ENCODE measurements around the gene IL2RA. TPM values are rescaled to one million over a fixed set of nuclear protein-coding genes. Genes with fewer than 3 reads are reported as not detected.
"Not testable (repeated sequence)": the region's sequence is repeated elsewhere in the genome, so short reads cannot be mapped to it uniquely, and the experiment has no call there.

Gene IL2RA
- total and polyA plus RNA-seq, 7 experiments from 2014 or later = 0.85 to 266 (median 3.3) TPM

- H3K27ac Mint-ChIP-seq = no peak overlapping the region
- CTCF ChIA-PET = no interaction called here
- peaks cover 0 to 24% (median 6%) of the 10 kb centered on the region in 3 experiments for H3K36me3 ChIP-seq (ENCODE audit: control insufficient read depth in 2 of 3, insufficient read depth in 3 of 3, low read length in 3 of 3)
- POLR2A ChIA-PET = interaction anchor here (0.6 kb wide), 1 partner anchor 367 kb away, joined by 3 read pairs; no protein-coding TSS in a partner anchor
- H3K36me3 Mint-ChIP-seq = peaks cover 0 to 23% (median 9%) of the 10 kb centered on the region in 5 donors
- H3K9me3 ChIP-seq (ENCODE audit: control insufficient read depth in 2 of 3, low read length in 3 of 3) = no peaks in the 10 kb centered on the region
- no peaks in the 10 kb centered on the region for H3K27me3 Mint-ChIP-seq
- ATAC-seq (no peak), DNase-seq (no peak)
- no peaks in the 10 kb centered on the region for H3K4me1 ChIP-seq (ENCODE audit: control insufficient read depth in 2 of 2, insufficient read depth in 2 of 2, low read length in 2 of 2)
- no peak overlapping the region for H3K4me3 Mint-ChIP-seq
- H3K9me3 Mint-ChIP-seq = no peaks in the 10 kb centered on the region
- H3K27me3 ChIP-seq (ENCODE audit: control insufficient read depth in 2 of 2, insufficient read depth in 2 of 2, low read length in 2 of 2) = no peaks in the 10 kb centered on the region
- H3K4me1 Mint-ChIP-seq = peaks cover 0 to 3% (median 0%) of the 10 kb centered on the region in 7 donors
- no peak overlapping the region for H3K27ac ChIP-seq (ENCODE audit: low read depth, low read length)
- H3K4me3 ChIP-seq (ENCODE audit: low read length) = no peak overlapping the region
- intact Hi-C loops (cut with micrococcal nuclease) = no loop called here
These were observed 100.6 kb downstream of the IL2RA start for GRCh38 chr10:5961405-5962100.

DNA sequence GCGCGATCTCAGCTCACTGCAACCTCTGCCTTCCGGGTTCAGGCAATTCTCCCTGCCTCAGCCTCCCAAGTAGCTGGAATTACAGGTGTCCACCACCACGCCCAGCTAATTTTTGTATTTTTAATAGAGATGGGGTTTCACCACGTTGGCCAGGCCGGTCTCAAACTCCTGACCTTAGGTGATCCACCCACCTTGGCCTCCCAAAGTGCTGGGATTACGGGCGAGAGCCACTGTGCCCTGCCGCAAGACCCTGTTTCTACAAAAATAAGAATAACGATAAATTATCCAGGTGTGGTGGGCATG lies 101.2 kb downstream of the IL2RA start:
- H3K4me1 Mint-ChIP-seq; ATAC-seq; H3K9me3 Mint-ChIP-seq; H3K27me3 Mint-ChIP-seq; H3K4me3 ChIP-seq (ENCODE audit: low read length); H3K27ac ChIP-seq (ENCODE audit: low read depth, low read length); H3K27me3 ChIP-seq (ENCODE audit: control insufficient read depth in 2 of 2, insufficient read depth in 2 of 2, low read length in 2 of 2); H3K27ac Mint-ChIP-seq; H3K4me3 Mint-ChIP-seq; POLR2A ChIA-PET; CTCF ChIA-PET; H3K9me3 ChIP-seq (ENCODE audit: control insufficient read depth in 2 of 3, low read length in 3 of 3); DNase-seq; H3K4me1 ChIP-seq (ENCODE audit: control insufficient read depth in 2 of 2, insufficient read depth in 2 of 2, low read length in 2 of 2); intact Hi-C loops (cut with micrococcal nuclease): not testable (repeated sequence)
- peaks cover 0 to 23% (median 9%) of the 10 kb centered on the region in 5 donors for H3K36me3 Mint-ChIP-seq
- H3K36me3 ChIP-seq (ENCODE audit: control insufficient read depth in 2 of 3, insufficient read depth in 3 of 3, low read length in 3 of 3) = peaks cover 0 to 22% (median 6%) of the 10 kb centered on the region in 3 experiments

Other genes with a start within 250 kb of the IL2RA start
- gene GDI2, start 248.9 kb downstream of the IL2RA start, total RNA-seq = 100 to 1,000 TPM in 4 of 5 experiments, 10 to 100 TPM in 1; 85.3 to 236 (median 121) TPM
- 100 to 1,000 TPM; 144 to 186 TPM for gene GDI2, start 248.9 kb downstream of the IL2RA start, polyA plus RNA-seq
- gene ANKRD16, start 172.5 kb downstream of the IL2RA start, total RNA-seq = 1 to 10 TPM; 4.6 to 9.8 (median 7.2) TPM
- gene ANKRD16, start 172.5 kb downstream of the IL2RA start, polyA plus RNA-seq = 1 to 10 TPM; 6.2 to 7.0 TPM
- gene FBH1, start 172.1 kb downstream of the IL2RA start, total RNA-seq = 100 to 1,000 TPM in 2 of 5 experiments, 10 to 100 TPM in 3; 64.8 to 105 (median 78.6) TPM
- 10 to 100 TPM; 59.9 to 96.4 TPM for gene FBH1, start 172.1 kb downstream of the IL2RA start, polyA plus RNA-seq
- gene IL15RA, start 84.8 kb downstream of the IL2RA start, total RNA-seq = 10 to 100 TPM in 1 of 5 experiments, 1 to 10 TPM in 4; 3.5 to 24.9 (median 5.6) TPM
- gene IL15RA, start 84.8 kb downstream of the IL2RA start, polyA plus RNA-seq = 1 to 10 TPM; 2.9 to 7.6 TPM
- gene RBM17, start 26.7 kb upstream of the IL2RA start, total RNA-seq = 100 to 1,000 TPM; 120 to 158 (median 127) TPM
- gene RBM17, start 26.7 kb upstream of the IL2RA start, polyA plus RNA-seq = 10 to 100 TPM; 66.6 to 83.0 TPM
- gene PFKFB3, start 140.6 kb upstream of the IL2RA start, total RNA-seq = 100 to 1,000 TPM in 1 of 5 experiments, 10 to 100 TPM in 4; 65.9 to 129 (median 80.5) TPM
- gene PFKFB3, start 140.6 kb upstream of the IL2RA start, polyA plus RNA-seq = 10 to 100 TPM in 1 of 2 donors, 1 to 10 TPM in 1; 2.3 to 13.0 TPM